Skeletal muscle satellite cell (primary cell): ENCODE results near the gene CWC22.
A peak's percentile ranks its signal among the peaks of the same experiment; 100 is the strongest.
"Not testable (repeated sequence)": the region's sequence is repeated elsewhere in the genome, so short reads cannot be mapped to it uniquely, and the experiment has no call there.

Experiments
- H3K27me3 ChIP-seq: 2 replicates; pipeline ENCODE4 v1.7.0; 2013; ENCODE audit warnings: low read length; ENCODE audit not compliant: control insufficient read depth, insufficient read depth
- H3K36me3 ChIP-seq: 2 replicates; pipeline ENCODE4 v1.7.0; 2013; ENCODE audit warnings: mild to moderate bottlenecking, control low read depth, low read length; ENCODE audit not compliant: insufficient read depth
- H3K4me1 ChIP-seq: 2 replicates; pipeline ENCODE4 v1.7.0; 2013; ENCODE audit warnings: low read length; ENCODE audit not compliant: control insufficient read depth, insufficient read depth
- H3K4me2 ChIP-seq: 2 replicates; pipeline ENCODE4 v1.7.0; 2013; ENCODE audit warnings: mild to moderate bottlenecking, low read length
- H3K4me3 ChIP-seq: 2 replicates; pipeline ENCODE4 v1.7.0; 2013; ENCODE audit warnings: low read length
- H3K9ac ChIP-seq: 2 replicates; pipeline ENCODE4 v1.7.0; 2013; ENCODE audit warnings: mild to moderate bottlenecking, low read depth, low read length, moderate library complexity
- H3K9me3 ChIP-seq: replicated peaks from 2 replicates; pipeline ENCODE4 v1.7.0; 2013; ENCODE audit warnings: mild to moderate bottlenecking, control low read depth, low read length

CWC22 gene

GRCh38 chr2:180029575-180029974 lies 22.5 kb upstream of the CWC22 start:
- H3K27me3 ChIP-seq = peaks cover 13% of the 10 kb centered on the region
- H3K9me3 ChIP-seq = peaks cover 6% of the 10 kb centered on the region
- H3K4me2 ChIP-seq = no peak overlapping the region
- peaks cover 11% of the 10 kb centered on the region for H3K4me1 ChIP-seq
- H3K4me3 ChIP-seq = no peak overlapping the region
- H3K9ac ChIP-seq = no peak overlapping the region
- no peaks in the 10 kb centered on the region for H3K36me3 ChIP-seq

DNA sequence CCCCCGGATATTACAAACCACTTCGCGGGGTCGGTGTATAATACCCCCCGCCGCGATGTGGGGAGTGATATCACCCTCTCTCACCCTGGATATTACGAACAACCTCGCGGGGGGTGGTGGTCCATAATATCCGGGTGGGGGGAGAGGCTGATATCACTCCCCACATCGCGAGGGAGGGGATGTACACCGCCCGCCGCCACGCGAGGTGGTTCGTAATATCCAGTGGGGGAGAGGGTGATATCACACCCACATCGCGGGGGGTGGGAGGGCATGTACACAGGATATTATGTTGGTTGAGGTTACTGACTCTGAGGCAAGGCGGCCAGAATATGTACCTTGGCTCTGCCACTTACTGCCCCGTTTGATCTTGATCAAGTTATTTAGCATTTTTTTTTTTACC lies 14.8 kb upstream of the CWC22 start:
- Histone ChIP-seq H3K9ac (no peak overlapping the region), H3K4me1 (peaks cover 15% of the 10 kb centered on the region), H3K4me3 (no peak overlapping the region), H3K9me3 (no peaks in the 10 kb centered on the region), H3K36me3 (no peaks in the 10 kb centered on the region), H3K27me3 (peaks cover 17% of the 10 kb centered on the region), H3K4me2 (no peak overlapping the region)

- Histone ChIP-seq H3K4me3 (no peak overlapping the region), H3K4me1 (peaks cover 31% of the 10 kb centered on the region), H3K4me2 (peak overlapping the region; percentile 23), H3K9me3 (no peaks in the 10 kb centered on the region), H3K27me3 (no peaks in the 10 kb centered on the region), H3K36me3 (no peaks in the 10 kb centered on the region), H3K9ac (no peak overlapping the region)
Observed at GRCh38 chr2:180017784-180018183, 10.7 kb upstream of the CWC22 start.

GRCh38 chr2:180016937-180017336 lies 9.8 kb upstream of the CWC22 start:
- Histone ChIP-seq H3K27me3 (no peaks in the 10 kb centered on the region), H3K4me2 (peak overlapping the region; percentile 68), H3K9ac (no peak overlapping the region), H3K36me3 (no peaks in the 10 kb centered on the region), H3K4me3 (no peak overlapping the region), H3K9me3 (no peaks in the 10 kb centered on the region), H3K4me1 (peaks cover 37% of the 10 kb centered on the region)

GRCh38 chr2:180015951-180016709 lies 9.0 kb upstream of the CWC22 start:
- H3K4me2 ChIP-seq = peak overlapping the region; percentile 68
- no peaks in the 10 kb centered on the region for H3K27me3 ChIP-seq
- H3K4me1 ChIP-seq = peaks cover 37% of the 10 kb centered on the region
- no peak overlapping the region for H3K9ac ChIP-seq
- H3K36me3 ChIP-seq = no peaks in the 10 kb centered on the region
- no peaks in the 10 kb centered on the region for H3K9me3 ChIP-seq
- H3K4me3 ChIP-seq = peak overlapping the region; percentile 22

- H3K4me3 ChIP-seq = no peak overlapping the region
- H3K4me2 ChIP-seq = peak overlapping the region; percentile 51
- peaks cover 29% of the 10 kb centered on the region for H3K4me1 ChIP-seq
- no peaks in the 10 kb centered on the region for H3K9me3 ChIP-seq
- H3K36me3 ChIP-seq = no peaks in the 10 kb centered on the region
- no peaks in the 10 kb centered on the region for H3K27me3 ChIP-seq
- no peak overlapping the region for H3K9ac ChIP-seq
Observed at GRCh38 chr2:180012523-180012922, 5.4 kb upstream of the CWC22 start.

DNA sequence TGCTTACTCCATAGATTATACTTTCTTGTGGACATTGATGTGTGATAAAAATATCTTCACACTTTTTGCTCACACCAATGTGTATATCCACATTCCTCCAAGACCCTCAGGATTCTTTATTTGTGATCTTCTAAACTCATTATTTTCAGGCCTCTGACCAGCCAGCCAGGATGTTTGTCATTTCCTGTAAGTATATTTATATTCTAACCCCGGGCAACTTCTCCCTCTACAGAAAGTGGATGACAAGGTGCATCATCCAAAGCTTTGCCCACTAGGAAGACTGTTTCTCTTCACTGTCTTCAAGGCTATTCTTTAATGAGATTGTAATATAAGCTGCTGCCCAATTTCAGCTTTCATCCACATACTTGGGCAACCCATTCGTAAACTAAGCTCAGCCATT lies 3.6 kb upstream of the CWC22 start:
- Histone ChIP-seq H3K4me1 (peaks cover 17% of the 10 kb centered on the region), H3K4me3 (no peak overlapping the region), H3K9ac (no peak overlapping the region), H3K36me3 (no peaks in the 10 kb centered on the region), H3K27me3 (no peaks in the 10 kb centered on the region), H3K9me3 (no peaks in the 10 kb centered on the region), H3K4me2 (no peak overlapping the region)

DNA sequence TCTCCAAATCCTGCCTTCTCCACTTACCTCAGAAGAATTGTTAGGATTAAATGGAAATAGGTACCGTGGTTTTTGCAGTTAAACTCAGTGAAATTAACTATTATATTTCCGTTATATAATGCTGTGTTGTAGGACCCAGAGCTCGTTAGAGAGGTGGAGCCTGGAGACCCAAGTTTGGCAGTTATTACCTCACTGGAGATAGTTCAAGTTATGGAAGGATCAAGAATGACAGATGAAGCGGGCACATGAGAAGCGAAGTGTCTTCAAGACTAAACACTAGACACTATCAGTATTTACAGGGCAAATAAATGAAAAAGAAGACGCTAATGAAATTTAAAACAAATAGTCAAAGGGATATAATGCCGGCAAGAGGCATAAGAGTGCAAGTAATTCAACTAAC lies 866 bp downstream of the CWC22 start:
- H3K27me3 ChIP-seq = no peaks in the 10 kb centered on the region
- H3K36me3 ChIP-seq = no peaks in the 10 kb centered on the region
- peaks cover 12% of the 10 kb centered on the region for H3K4me1 ChIP-seq
- peak overlapping the region; percentile 95 for H3K9ac ChIP-seq
- H3K4me2 ChIP-seq = peak overlapping the region; percentile 82
- no peaks in the 10 kb centered on the region for H3K9me3 ChIP-seq
- peak overlapping the region; percentile 90 for H3K4me3 ChIP-seq

GRCh38 chr2:180005465-180005864 lies 1.6 kb downstream of the CWC22 start:
- H3K36me3 ChIP-seq, H3K27me3 ChIP-seq, H3K9me3 ChIP-seq: not testable (repeated sequence)
- peak overlapping the region; percentile 95 for H3K9ac ChIP-seq
- H3K4me3 ChIP-seq = peak overlapping the region; percentile 90
- H3K4me2 ChIP-seq = peak overlapping the region; percentile 82
- peaks cover 12% of the 10 kb centered on the region for H3K4me1 ChIP-seq

DNA sequence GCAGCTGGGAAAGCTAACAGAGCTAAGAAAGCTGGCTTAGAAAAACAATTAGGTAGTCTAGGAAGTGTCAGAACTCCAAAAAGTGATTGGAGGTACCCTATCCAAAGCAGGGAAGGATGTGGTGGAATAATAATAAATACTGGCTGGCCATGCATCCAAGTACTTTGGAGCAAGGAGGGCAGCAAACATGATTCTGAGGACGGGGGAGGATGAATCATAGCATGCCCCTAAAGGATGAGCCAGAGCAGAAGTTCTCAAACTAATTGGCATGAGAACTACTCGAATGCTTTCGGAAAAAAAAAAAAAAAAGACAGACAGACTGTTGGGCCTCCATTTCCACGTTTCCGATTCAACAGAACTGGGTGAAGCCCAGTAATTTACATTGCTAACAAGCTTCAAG lies 2.4 kb downstream of the CWC22 start:
- Histone ChIP-seq H3K4me1 (peaks cover 12% of the 10 kb centered on the region), H3K36me3 (no peaks in the 10 kb centered on the region), H3K4me2 (peak overlapping the region; percentile 6), H3K9ac (no peak overlapping the region), H3K27me3 (no peaks in the 10 kb centered on the region), H3K4me3 (no peak overlapping the region), H3K9me3 (no peaks in the 10 kb centered on the region)

DNA sequence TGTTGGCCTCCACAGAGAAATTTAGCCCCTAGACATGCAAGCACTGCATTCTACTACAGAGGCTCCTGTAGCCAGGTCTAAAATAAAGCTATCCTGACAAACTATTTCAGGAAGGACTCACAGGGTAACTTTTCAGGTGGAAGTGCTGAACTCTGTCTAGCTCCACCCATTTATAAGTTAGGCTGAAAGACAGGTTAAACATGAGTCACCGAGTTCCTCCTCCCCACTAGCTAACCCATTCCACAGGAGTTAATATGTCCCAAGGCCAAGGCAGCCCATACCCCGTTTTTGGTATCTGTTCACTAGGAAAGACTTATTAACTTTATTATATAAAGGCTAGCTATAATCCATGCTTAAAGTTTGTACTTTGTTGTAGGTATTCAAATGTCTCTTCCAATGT lies 3.5 kb downstream of the CWC22 start:
- H3K4me1 ChIP-seq = peaks cover 12% of the 10 kb centered on the region
- no peak overlapping the region for H3K4me2 ChIP-seq
- H3K9me3 ChIP-seq = no peaks in the 10 kb centered on the region
- no peaks in the 10 kb centered on the region for H3K36me3 ChIP-seq
- no peak overlapping the region for H3K4me3 ChIP-seq
- H3K27me3 ChIP-seq = no peaks in the 10 kb centered on the region
- no peak overlapping the region for H3K9ac ChIP-seq

- peaks cover 12% of the 10 kb centered on the region for H3K4me1 ChIP-seq
- H3K27me3 ChIP-seq = no peaks in the 10 kb centered on the region
- H3K36me3 ChIP-seq = no peaks in the 10 kb centered on the region
- H3K9me3 ChIP-seq = no peaks in the 10 kb centered on the region
- H3K9ac ChIP-seq = no peak overlapping the region
- H3K4me3 ChIP-seq = no peak overlapping the region
- H3K4me2 ChIP-seq = no peak overlapping the region
Observed at GRCh38 chr2:180003073-180003472, 4.0 kb downstream of the CWC22 start.
